ENCODE data around the gene JSRP1.
A peak's percentile ranks its signal among the peaks of the same experiment; 100 is the strongest.

Gene JSRP1

DNA sequence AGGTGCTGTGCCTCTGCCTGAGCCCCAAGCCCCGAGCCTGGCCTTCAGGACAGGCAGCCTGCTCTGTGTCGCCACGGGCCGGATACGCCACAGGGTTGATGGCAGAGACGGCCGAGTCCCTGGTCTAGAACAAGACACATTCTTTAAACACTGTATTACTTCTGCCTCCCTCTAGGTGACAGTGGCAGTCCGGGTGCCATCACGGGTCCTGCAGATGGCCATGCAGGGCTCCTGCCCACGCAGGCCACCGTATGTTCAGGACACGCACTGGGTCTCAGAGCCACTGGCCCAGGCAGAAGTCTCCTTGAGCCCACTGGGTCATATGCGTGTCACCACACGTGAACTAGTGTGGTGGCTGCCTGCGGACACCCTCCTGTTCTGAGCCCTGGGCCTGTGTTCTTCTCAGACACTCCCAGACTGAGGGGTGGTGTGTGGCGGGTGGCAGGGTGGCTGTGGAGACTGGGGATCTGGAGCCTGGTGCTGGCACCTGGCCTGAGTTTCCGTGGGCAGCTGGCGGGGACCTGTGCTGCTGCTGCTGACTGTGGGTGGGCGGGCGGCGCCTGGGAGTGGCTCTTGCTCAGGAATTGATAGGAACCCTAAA lies 24.5 kb downstream of the JSRP1 start:
- DNase-seq = no peak

- DNase-seq = no peak
Observed at GRCh38 chr19:2230807-2231533, 25.2 kb downstream of the JSRP1 start.

GRCh38 chr19:2230033-2230531 lies 26.1 kb downstream of the JSRP1 start:
- no peak for DNase-seq

GRCh38 chr19:2229103-2230032 lies 26.8 kb downstream of the JSRP1 start:
- DNase-seq = no peak

DNA sequence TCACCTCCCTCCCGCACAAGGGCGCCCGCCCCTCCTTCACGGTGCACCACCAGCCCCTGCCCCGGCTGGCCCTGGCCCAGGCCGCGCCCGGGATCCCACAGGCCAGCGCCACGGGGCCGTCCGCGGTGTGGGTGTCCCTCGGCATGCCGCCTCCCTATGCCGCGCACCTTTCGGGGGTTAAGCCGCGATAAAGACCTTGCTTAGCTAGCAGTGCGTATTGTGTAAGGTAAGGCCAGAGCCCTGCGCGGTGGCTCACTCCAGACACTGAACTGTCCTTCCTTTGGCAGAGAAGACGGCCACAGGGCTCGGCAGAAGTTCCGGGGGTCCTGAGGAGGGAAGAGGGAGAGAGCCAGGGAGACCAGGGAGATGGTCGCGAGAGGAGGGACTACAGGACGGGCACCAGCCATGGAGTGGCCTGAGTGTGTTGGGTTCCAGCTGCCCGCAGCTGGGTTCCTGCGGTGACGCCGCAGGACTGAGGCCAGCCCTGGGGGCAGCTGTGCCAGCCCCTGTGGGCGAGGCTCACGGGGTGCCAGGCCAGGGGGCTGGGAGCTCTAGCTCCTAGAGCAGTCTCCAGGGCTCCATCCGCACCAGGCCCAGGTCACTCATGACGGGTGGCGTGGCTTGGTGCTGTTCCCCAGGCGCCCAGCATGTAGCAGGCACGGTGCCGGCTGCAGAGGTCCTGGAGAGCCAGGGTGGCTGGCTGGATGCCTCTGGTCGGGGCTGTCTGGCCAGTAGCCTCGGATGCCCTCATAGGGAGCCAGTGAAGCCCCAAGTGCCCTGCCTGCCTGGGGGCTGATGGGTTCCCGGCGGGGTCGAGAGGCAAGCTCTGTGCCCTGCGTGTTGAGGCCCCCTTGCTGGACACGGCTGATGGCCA lies 27.8 kb downstream of the JSRP1 start:
- no peak for DNase-seq

DNA sequence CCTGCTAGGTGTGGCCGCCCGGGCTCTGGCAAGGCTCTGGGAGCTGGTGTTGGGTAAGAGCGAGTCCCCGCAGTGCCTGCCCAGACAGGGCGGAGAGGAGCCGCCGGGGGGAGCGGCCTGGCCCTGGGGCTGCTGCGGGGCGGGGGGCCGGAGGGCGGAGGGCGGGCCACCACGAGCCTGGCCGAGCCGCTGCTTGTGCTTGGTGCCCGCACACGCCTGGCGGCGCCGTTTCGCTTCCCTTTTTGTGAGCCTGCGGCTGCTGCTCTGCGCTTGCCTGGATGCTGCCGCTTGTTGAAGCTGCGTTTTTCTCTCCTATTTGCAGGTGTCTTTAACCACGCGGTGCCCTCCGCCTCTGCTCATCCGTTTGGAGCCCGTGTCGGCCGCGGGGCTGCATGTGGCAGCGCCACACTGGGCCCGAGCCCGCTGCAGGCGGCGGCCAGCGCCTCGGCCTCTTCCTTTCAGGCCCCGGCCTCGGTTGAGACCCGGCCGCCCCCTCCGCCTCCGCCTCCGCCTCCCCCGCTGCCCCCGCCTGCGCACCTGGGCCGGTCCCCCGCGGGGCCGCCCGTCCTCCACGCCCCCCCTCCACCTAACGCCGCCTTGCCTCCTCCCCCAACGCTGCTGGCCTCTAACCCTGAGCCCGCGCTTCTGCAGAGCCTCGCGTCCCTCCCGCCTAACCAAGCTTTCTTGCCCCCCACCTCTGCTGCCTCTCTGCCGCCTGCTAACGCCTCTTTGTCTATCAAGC lies 28.6 kb downstream of the JSRP1 start:
- no peak for DNase-seq

DNA sequence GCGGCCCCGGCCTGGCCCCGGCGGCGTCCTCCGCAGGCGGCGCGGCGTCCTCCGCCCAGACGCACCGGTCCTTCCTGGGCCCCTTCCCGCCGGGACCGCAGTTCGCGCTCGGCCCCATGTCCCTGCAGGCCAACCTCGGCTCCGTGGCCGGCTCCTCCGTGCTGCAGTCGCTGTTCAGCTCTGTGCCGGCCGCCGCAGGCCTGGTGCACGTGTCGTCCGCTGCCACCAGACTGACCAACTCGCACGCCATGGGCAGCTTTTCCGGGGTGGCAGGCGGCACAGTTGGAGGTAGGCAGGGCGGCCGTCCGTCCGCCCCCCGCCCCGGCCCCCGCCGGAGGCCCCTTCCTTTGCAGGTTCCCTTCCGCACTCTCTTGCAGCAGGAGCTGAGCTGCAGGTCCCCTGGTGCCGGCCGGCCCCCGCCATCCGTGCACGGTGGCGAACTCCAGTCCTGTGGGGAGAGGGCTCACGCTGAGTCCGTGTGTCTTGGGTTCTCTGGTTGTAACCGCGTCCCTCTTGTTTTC lies 29.3 kb downstream of the JSRP1 start:
- no peak for DNase-seq

DNA sequence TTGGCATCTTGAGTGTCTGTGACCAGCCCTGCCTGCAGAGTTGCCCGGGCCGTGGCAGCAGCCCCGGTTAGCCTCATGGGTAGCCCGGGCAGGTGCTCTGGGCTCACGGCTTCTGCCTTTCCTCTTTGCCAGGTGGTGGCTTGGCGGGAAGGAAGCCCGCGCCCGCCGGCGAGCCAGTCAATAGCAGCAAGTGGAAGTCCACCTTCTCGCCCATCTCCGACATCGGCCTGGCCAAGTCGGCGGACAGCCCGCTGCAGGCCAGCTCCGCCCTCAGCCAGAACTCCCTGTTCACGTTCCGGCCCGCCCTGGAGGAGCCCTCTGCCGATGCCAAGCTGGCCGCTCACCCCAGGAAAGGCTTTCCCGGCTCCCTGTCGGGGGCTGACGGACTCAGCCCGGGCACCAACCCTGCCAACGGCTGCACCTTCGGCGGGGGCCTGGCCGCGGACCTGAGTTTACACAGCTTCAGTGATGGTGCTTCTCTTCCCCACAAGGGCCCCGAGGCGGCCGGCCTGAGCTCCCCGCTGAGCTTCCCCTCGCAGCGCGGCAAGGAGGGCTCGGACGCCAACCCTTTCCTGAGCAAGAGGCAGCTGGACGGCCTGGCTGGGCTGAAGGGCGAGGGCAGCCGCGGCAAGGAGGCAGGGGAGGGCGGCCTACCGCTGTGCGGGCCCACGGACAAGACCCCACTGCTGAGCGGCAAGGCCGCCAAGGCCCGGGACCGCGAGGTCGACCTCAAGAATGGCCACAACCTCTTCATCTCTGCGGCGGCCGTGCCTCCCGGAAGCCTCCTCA lies 30.0 kb downstream of the JSRP1 start:
- no peak for DNase-seq

- DNase-seq = no peak
Observed at GRCh38 chr19:2225415-2226050, 30.7 kb downstream of the JSRP1 start.

DNA sequence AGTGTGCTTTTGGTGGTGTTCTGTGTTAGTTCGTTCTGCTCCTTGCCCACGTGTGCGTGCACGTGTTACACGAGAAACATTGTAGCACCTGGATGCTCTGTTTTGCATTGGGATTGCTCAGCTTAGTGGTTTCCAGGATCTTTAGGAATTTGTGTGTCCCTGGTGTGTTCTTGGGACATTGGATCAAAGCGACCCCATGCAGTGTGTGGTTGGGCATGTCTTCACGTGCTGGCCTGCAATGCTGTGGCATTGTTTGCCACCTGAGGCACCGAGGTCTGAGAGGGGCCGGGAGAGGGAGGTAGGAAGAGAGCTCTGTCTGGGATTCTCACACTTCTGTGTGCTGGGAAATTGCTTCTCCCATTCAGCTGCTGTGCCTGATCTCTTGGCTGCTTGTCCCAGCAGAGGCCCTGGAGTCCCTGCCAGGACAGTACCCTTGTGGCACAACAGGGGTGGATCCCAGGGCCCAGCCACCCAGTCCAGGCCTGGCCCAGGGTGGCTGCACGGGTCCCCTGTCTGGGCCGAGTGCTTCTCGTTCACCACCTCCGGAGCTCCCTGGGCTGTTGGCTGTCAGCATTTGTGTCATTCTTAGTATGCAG lies 31.4 kb downstream of the JSRP1 start:
- no peak for DNase-seq

DNA sequence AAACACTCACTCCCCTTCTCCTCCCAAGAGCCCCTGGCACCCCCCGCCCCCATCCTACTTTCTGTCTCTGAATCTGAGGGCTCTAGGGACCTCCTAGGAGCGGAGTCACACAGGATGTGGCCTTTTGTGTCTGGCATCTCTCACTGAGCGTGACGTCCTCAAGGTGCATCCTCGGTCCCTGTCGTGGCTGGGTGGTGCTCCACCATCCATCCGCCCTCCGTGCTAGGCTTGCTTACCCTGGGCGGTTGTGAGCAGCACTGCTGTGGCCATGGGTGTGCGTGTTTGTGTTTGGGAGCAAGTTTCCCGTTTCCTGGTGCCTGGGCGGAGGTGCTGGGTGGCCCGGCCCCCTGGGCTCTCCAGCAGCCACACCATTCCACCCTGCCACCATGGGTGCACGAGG lies 32.3 kb downstream of the JSRP1 start:
- DNase-seq = no peak

- DNase-seq = no peak
Observed at GRCh38 chr19:2223391-2223790, 32.8 kb downstream of the JSRP1 start.

DNA sequence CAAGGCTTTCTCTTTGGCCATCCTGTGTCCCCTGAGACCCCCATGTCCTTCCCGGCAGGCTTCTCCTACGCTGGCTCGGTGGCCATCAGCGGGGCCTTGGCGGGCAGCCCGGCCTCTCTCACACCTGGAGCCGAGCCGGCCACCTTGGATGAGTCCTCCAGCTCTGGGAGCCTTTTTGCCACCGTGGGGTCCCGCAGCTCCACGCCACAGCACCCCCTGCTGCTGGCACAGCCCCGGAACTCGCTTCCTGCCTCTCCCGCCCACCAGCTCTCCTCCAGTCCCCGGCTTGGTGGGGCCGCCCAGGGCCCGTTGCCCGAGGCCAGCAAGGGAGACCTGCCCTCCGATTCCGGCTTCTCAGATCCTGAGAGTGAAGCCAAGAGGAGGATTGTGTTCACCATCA lies 34.3 kb downstream of the JSRP1 start:
- no peak for DNase-seq

DNA sequence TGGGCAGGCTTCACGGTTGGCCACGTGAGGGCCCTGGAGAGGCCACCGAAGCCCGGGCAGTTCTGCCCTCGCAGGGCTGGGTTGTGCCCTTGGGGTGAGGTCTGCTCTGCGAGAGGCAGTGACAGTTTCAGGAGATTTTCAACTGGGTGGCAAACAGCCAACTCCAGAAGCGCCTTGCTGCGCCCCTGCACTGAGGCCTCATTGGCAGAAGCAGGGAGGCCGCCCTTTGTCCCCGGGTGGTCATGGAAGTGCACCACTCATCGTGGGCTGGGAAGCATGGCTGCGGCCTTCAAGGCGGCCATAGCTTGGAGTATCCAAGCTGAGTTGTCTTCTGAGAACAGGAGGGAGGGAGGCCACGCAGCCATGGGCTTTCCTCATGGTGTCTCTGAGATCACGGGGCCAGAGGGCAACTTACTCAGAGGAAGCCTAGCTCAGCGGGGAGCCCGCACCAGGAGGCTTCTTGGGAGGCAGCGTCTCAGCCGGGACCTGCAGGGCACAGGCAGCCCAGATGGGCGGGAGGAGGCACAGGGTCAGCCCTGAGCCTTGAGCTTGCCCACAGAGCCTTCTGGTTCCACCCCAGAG lies 34.9 kb downstream of the JSRP1 start:
- no peak for DNase-seq

DNA sequence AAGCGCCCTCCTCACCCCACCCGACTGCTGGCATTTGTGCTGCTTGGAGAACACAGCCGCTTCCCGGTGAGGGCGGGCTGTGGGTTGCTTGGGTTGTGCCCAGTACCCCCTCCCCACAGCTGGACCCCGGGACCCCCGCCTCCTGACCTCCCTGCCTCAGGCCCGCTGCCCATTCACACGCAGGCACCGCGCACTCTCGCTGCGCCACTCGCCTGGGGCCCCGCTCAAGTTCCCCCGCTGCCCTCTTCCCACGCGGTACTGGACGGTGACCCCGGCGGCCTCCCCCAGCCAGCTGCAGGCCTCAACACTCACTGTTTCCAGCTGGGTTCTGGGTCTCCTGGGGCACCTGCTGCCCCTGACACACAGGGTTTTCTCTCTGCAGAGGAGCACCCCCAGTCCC lies 36.5 kb downstream of the JSRP1 start:
- no peak for DNase-seq

- DNase-seq = no peak
Observed at GRCh38 chr19:2217591-2217990, 38.6 kb downstream of the JSRP1 start.

GRCh38 chr19:2216361-2217225 lies 39.6 kb downstream of the JSRP1 start:
- no peak for DNase-seq

DNA sequence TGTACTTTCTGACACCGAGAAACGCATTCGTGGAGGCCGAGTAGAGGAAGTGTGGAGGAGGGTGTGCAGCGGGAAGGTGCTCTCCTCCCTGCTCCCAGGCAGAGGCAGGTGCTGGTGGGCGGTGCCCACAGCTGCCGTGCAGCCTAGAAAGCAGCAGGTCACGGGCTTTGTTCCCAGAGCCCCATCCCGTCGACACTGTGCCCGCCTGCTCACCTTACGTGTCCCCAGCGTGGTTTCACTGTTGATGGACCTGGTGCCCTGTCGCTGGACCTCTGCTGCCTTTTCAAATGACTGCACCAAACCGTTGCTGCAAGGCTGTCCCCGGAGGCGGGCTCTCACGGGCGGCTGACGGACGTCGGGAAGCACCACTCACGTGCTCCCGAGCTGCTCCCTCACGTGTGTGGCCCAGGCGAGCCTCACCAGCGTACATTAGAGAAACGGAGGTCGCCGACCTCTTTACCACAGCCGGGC lies 40.9 kb downstream of the JSRP1 start:
- peak in 1 of 4 experiments; percentile 47 for DNase-seq
